ENCODE data around the gene ATP6V1B1.

DNA sequence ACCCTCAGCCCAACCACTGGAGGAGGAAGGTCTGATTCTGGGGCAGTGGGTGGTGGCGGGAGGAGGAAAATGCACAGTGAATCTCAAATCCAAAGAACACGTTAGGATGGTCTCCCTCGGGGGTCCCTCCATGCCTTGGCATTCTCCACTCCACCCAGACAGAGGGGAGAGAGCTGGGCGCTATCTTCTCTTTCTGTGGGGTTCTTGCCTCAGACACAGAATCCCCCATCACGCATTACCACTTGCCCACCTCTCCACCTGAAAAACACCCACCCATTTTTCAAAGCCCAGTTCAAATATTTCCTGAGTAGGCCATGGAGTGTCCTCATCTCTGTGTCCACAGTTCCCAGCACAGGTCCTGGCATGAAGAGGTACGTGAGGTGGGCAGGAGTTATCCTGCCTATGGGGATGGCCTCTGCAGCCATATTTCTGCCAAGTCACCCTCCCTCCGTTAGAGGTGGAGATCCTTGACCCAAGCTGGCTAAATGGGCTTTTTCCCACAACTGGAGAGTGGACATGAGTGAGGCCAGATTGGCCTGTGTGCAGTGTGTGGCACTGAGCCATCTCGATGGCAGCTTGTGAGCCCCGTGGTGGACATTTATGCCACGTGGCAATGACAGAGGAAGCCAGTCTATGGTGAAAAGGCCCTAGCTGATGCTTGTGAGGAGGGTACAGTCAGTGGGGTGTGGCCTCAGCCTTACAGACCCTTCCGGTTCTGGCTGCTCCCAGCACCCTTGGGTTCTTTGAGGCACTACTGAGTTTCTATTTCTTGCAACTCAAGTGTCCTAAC lies 68.5 kb downstream of the ATP6V1B1 start:
- TF ChIP-seq CTCF (conservative IDR thresholded peaks at IDR 0.05; ENCODE audit: low read depth, low read length) (no peak), EZH2 (IDR thresholded peaks at IDR 0.05; ENCODE audit: borderline replicate concordance, low read depth, low read length, poor library complexity, severe bottlenecking) (no peak)

Data from A673 (cell line).